HepG2 (cell line): ENCODE data around the gene HUNK. TPM values are rescaled to one million over a fixed set of nuclear protein-coding genes. Genes with fewer than 3 reads are reported as not detected.

Experiments
- AGO2 ChIP-seq: fragments of 200-400 bp; formaldehyde crosslinking; optimal IDR thresholded peaks from 2 replicates; pipeline ENCODE3; 2017; ENCODE audit warnings: mild to moderate bottlenecking, low read depth, low read length, moderate library complexity
- ARID4A ChIP-seq: sonication (generic); formaldehyde crosslinking; IDR thresholded peaks from 2 replicates; pipeline ENCODE4 v1.5.0; 2020; ENCODE audit warnings: mild to moderate bottlenecking, missing genetic modification reagents, borderline replicate concordance
- ETV5 ChIP-seq: IDR thresholded peaks from 2 replicates; pipeline ENCODE4 v1.6.1; 2018; ENCODE audit warnings: missing biosample characterization, missing genetic modification reagents, inconsistent platforms, borderline replicate concordance
- HDAC2 ChIP-seq: sonication (generic); formaldehyde crosslinking; IDR thresholded peaks from 2 replicates; pipeline ENCODE4 v1.4.0; 2020; ENCODE audit warnings: missing genetic modification reagents
- HIC2 ChIP-seq: sonication (generic); formaldehyde crosslinking; IDR thresholded peaks from 2 replicates; pipeline ENCODE4 v1.9.0; 2022; ENCODE audit warnings: low read depth, missing genetic modification reagents
- HMGXB4 ChIP-seq, 2 experiments: sonication (generic) in 1 of 2; formaldehyde crosslinking in 1 of 2; IDR thresholded peaks; 2 replicates each; pipeline versions ENCODE4 v1.4.0 to v1.6.1; 2018 to 2020; ENCODE audit warnings: missing genetic modification reagents in 2 of 2, borderline replicate concordance in 1 of 2, low read depth in 1 of 2, mild to moderate bottlenecking in 1 of 2, missing biosample characterization in 1 of 2
- PHF8 ChIP-seq: sonication (generic); formaldehyde crosslinking; IDR thresholded peaks from 2 replicates; pipeline ENCODE4 v1.5.0; 2020; ENCODE audit warnings: missing genetic modification reagents
- POLR2AphosphoS2 ChIP-seq: IDR thresholded peaks from 2 replicates; pipeline ENCODE4 v1.6.1; 2011; ENCODE audit warnings: low read depth, low read length, improper control_type of control experiment
- ZNF263 ChIP-seq: sonication (generic); formaldehyde crosslinking; IDR thresholded peaks from 2 replicates; pipeline ENCODE4 v1.4.0; 2020; ENCODE audit warnings: missing genetic modification reagents
- ZNF530 ChIP-seq: sonication (generic); formaldehyde crosslinking; IDR thresholded peaks from 2 replicates; pipeline ENCODE4 v1.5.0; 2020; ENCODE audit warnings: low read depth, mild to moderate bottlenecking, missing genetic modification reagents
- ZNF597 ChIP-seq: sonication (generic); formaldehyde crosslinking; IDR thresholded peaks from 2 replicates; pipeline ENCODE4 v1.5.0; 2020; ENCODE audit warnings: missing genetic modification reagents
- ZNF687 ChIP-seq: sonication (generic); formaldehyde crosslinking; IDR thresholded peaks from 2 replicates; pipeline ENCODE4 v1.5.1; 2020; ENCODE audit warnings: mild to moderate bottlenecking, missing genetic modification reagents, moderate library complexity
- polyA plus RNA-seq, 8 experiments: library from polyadenylated mRNA; depleted of rRNA in 3 of 8; stranded (reverse) in 7 of 8; unstranded in 1 of 8; fragments of >200 nt; fragmentation: Illumina TruSeq in 4 of 8; extraction: Trizol in 4 of 8; gene quantifications; 2 replicates each; pipeline versions ENCODE4 v1.2.1 to v1.2.3, GENCODE V29; 2011 to 2016; ENCODE audit warnings: low read depth in 4 of 8, missing spikeins in 1 of 8, mixed read lengths in 1 of 8; ENCODE audit not compliant: insufficient read depth in 1 of 8
- total RNA-seq, 5 experiments: library from RNA; depleted of rRNA; stranded (reverse); fragments of >200 nt; fragmentation: Illumina TruSeq; extraction: Trizol; gene quantifications; 2 replicates each; pipeline ENCODE4 v1.2.3, GENCODE V29; 2016; ENCODE audit warnings: low read depth in 1 of 5

The HUNK gene
- total and polyA plus RNA-seq, 2 of the 13 experiments (the other 11 are each of a cell fraction or from before 2014, with no cell fraction given), result 1.8 to 1.9 TPM

- TF ChIP-seq ZNF687, result peak; percentile 64
- TF ChIP-seq HMGXB4 (CRISPR knock-in tag; IDR thresholded peaks at IDR 0.05; ENCODE audit: borderline replicate concordance in 1 of 2, low read depth in 1 of 2), result no peak
- TF ChIP-seq ZNF530 (CRISPR knock-in tag), result no peak
- TF ChIP-seq HDAC2 (CRISPR knock-in tag), result 0 out of 2 replicates have a peak, but pooled peaks have one; percentile 5
- no peak for TF ChIP-seq POLR2AphosphoS2
- no peak for TF ChIP-seq HIC2 (CRISPR knock-in tag)
- TF ChIP-seq PHF8 (CRISPR knock-in tag), result no peak
- TF ChIP-seq ARID4A (CRISPR knock-in tag), result peak; percentile 26; the same call in 1 of the 2 replicates
- TF ChIP-seq ETV5 (CRISPR knock-in tag), result no peak
- TF ChIP-seq AGO2, result no peak
- peak; percentile 53 for TF ChIP-seq ZNF263 (CRISPR knock-in tag)
- no peak for TF ChIP-seq ZNF597 (CRISPR knock-in tag)
These were observed 59.0 kb downstream of the HUNK start (continued) for GRCh38 chr21:31931644-31932469.
